AG09319 (cell line): ENCODE data around the gene CABLES1.

ENCODE experiments used
- DNase-seq: peaks from one replicate; pipeline ENCODE4 v3.0.0-alpha.2; 2010; ENCODE audit warnings: low read depth; ENCODE audit errors: extremely low read depth
- CTCF ChIP-seq: IDR thresholded peaks from 2 replicates; pipeline ENCODE4 v1.5.1; 2011; ENCODE audit warnings: low read depth, mild to moderate bottlenecking, inconsistent platforms, low read length, moderate library complexity

Gene CABLES1

GRCh38 chr18:23131693-23132319, 3.5 kb upstream of the CABLES1 start:
- peak; percentile 65 for TF ChIP-seq CTCF
- DNase-seq: peak; percentile 61

DNA sequence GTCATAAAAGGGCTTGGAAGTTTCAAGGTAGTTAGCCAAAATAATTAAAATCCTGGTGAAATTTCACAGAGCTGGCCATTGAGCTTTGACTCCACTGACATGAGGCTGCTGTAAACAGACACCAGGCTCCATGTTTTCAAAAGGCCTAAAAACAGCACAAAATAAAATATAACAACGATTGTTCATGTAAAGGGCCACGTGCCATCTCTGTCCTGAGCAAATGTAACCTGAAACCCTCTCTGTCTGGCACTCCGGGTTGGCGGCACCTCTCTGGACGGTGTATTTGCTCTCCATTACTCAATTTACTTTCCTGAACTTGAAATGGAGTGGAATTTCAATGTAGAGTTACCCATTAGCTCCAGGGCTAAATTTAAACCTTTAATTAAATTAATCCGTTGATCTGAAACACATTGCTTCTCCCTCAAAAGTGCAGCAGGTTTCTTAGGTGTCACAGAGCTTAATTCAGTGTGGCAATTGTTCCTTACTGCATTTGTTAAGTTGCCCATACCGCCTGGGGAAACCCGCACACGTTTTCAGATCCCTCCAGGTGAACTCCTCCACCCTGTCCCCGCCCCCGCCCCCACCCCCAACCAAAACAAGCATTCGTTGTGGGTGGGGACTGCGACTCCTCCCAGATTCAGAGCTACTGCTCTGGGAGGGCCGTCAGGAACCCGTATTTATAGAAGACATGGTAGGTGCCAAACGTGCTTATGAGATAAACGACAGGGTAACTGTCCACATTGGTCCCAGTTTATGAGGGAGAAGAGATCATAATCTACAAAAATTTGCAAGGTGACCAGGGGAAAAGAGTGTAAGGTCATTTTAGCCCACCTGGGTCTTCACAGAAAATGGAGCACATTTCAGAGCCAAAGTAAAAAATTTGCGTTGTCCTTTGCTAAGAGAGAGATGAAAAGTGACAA, 1.2 kb upstream of the CABLES1 start:
- no peak for DNase-seq
- TF ChIP-seq CTCF: no peak

DNA sequence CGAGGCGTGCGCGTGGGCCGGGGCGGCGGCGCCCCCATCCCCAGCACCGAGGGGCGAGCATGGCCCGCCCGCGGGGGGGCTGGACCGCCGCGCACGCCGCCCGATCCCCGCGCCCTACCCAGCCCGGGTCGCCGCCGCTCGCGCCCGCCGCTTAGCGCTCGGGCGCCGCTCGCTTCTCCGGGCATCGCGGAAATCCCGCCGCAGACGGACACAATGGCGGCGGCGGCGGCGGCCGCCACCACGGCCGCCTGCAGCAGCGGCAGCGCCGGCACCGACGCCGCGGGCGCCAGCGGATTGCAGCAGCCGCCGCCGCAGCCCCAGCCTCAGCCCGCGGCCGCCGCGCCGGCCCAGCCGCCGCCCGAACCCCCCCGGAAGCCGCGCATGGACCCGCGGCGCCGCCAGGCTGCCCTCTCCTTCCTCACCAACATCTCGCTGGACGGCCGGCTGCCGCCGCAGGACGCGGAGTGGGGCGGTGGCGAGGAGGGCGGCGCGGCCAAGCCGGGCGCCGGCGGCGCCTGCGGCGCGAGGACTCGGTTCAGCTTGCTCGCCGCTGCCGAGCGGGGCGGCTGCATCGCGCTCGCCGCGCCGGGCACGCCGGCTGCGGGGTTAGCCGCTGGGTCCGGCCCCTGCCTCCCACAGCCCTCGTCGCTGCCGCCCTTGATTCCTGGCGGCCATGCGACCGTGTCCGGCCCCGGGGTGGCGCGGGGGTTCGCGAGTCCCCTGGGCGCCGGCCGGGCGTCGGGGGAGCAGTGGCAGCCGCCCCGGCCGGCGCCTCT, 453 bp downstream of the CABLES1 start:
- no peak for TF ChIP-seq CTCF

GRCh38 chr18:23136326-23137096, 1.2 kb downstream of the CABLES1 start:
- no peak for DNase-seq
- TF ChIP-seq CTCF: no peak; the same call in 1 of the 2 replicates

More for the DNA sequence above, 453 bp downstream of the CABLES1 start:
- DNase-seq: no peak

DNA sequence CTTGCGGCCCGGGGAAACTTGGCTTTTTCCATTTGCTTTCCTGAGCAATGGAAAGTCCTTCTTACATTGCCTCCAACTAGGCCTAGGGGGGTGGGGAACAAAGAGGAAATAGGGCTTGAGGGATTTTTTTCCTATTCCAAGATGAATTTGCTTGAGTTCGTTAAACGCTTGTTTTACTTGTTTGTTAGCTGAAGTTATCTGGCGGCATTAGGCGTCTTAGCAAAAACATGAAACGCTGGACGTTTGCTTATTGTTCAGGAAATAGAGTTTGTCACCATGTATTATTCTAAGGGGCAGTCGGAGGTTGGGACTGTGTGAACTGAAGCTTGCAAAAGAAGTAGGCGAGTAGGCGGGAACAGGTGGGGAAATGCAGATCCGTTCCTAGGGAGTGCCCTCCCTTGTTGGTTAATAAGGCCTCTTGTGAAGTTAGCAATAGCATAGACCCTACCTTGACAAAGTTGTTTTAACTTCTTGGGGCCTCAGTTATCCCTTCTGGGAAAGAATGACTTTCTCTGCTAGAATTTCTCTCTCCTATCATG, 1.9 kb downstream of the CABLES1 start:
- DNase-seq: no peak
- TF ChIP-seq CTCF: no peak

- no peak for DNase-seq
- TF ChIP-seq CTCF: no peak
Observed at GRCh38 chr18:23137788-23138216, 2.5 kb downstream of the CABLES1 start.
